ENCODE data around the gene GRB7. TPM values are rescaled to one million over a fixed set of nuclear protein-coding genes. Genes with fewer than 3 reads are reported as not detected.

Gene GRB7
- total and polyA plus RNA-seq, 2 donors (not counting 3 experiments of a cell fraction or from before 2014, with no cell fraction given) = 0.04 TPM; not detected in 1

DNA sequence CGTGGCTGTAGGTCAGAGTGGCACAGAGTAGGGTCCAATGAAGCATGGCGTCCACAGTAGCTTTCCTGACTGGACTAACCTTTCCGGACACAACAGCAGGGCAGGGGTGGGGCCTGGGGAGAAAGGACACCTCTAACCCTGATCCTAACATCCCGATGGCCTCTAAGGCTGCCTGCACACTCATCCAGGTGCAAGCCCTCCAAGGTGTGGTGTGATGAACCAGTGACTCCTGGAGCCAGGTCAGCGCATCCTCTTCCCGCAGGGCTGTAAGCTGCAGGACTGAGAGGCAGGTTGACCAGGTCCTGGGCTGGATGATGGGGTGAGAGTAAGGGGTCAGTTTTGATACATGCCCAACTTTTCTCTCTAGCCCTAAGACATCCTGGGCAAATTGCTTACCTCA lies 41.0 kb upstream of the GRB7 start:
- H3K79me2 ChIP-seq (ENCODE audit: control insufficient read depth, insufficient read depth, low read length) = no peaks in the 10 kb centered on the region
- no TSS peak for BruUV-seq (replicated peaks)
- dilution Hi-C loops (cut with MboI; ENCODE audit: extremely low pct_ligation_motif_present, low sequenced_read_pairs) = no loop called here
- H3K27ac ChIP-seq (ENCODE audit: insufficient read depth, low read depth, low read length) = no peak overlapping the region
- CTCF ChIA-PET = interaction anchor here (1.0 to 1.1 kb wide), 2 partner anchors 31 to 75 kb away, joined by 3 read pairs; partner anchors contain the start of gene TCAP
- H3K4me2 ChIP-seq (ENCODE audit: insufficient read depth, low read length) = no peak overlapping the region
- no peaks in the 10 kb centered on the region for H3K36me3 ChIP-seq (ENCODE audit: control insufficient read depth in 2 of 2, extremely low read depth in 1 of 2, insufficient read depth in 2 of 2, low read length in 2 of 2)
- H3K9me3 ChIP-seq (replicated peaks; ENCODE audit: control insufficient read depth, insufficient read depth, low read length) = no peaks in the 10 kb centered on the region
- POLR2A ChIA-PET = no interaction called here
- no peak overlapping the region for H3K9ac ChIP-seq (replicated peaks; ENCODE audit: extremely low read depth, insufficient read depth, low read length)
- TF ChIP-seq, protein P1, sequence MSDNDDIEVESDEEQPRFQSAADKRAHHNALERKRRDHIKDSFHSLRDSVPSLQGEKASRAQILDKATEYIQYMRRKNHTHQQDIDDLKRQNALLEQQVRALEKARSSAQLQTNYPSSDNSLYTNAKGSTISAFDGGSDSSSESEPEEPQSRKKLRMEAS (IDR thresholded peaks at IDR 0.05; ENCODE audit: insufficient read depth, insufficient read length) = no peak
- no peak for TF ChIP-seq POLR2A (IDR thresholded peaks at IDR 0.05; ENCODE audit: low read depth, low read length)
- no peak for TF ChIP-seq POLR2AphosphoS5 (IDR thresholded peaks at IDR 0.05; ENCODE audit: insufficient read depth, low read depth, low read length)
- TF ChIP-seq GATA2 (IDR thresholded peaks at IDR 0.05; ENCODE audit: insufficient read depth, insufficient read length, low read depth, low read length) = no peak
- TF ChIP-seq MYC (IDR thresholded peaks at IDR 0.05; ENCODE audit: low read depth, low read length) = no peak
- TF ChIP-seq, protein P2, sequence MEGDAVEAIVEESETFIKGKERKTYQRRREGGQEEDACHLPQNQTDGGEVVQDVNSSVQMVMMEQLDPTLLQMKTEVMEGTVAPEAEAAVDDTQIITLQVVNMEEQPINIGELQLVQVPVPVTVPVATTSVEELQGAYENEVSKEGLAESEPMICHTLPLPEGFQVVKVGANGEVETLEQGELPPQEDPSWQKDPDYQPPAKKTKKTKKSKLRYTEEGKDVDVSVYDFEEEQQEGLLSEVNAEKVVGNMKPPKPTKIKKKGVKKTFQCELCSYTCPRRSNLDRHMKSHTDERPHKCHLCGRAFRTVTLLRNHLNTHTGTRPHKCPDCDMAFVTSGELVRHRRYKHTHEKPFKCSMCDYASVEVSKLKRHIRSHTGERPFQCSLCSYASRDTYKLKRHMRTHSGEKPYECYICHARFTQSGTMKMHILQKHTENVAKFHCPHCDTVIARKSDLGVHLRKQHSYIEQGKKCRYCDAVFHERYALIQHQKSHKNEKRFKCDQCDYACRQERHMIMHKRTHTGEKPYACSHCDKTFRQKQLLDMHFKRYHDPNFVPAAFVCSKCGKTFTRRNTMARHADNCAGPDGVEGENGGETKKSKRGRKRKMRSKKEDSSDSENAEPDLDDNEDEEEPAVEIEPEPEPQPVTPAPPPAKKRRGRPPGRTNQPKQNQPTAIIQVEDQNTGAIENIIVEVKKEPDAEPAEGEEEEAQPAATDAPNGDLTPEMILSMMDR (IDR thresholded peaks at IDR 0.05; ENCODE audit: extremely low read depth in 1 of 2, insufficient read depth in 1 of 2, low read depth in 1 of 2, low read length in 2 of 2) = no peak
- TF ChIP-seq EZH2 (IDR thresholded peaks at IDR 0.05; ENCODE audit: borderline replicate concordance, low read depth, low read length, severe bottlenecking) = no peak
- TF ChIP-seq FOS (IDR thresholded peaks at IDR 0.05; ENCODE audit: borderline replicate concordance, insufficient read depth, low read length) = no peak
- TF ChIP-seq JUN (IDR thresholded peaks at IDR 0.05; ENCODE audit: borderline replicate concordance, insufficient read depth, insufficient read length, low read depth) = no peak
- FAIRE-seq (no peak), DNase-seq (ENCODE audit: low read depth, low spot score) (no peak)
- H4K20me1 ChIP-seq (replicated peaks; ENCODE audit: control insufficient read depth, extremely low read depth, insufficient read depth, low read length) = no peaks in the 10 kb centered on the region
- no peaks in the 10 kb centered on the region for H3K4me1 ChIP-seq (ENCODE audit: control insufficient read depth, extremely low read depth, insufficient read depth, low read length)
- H3K4me3 ChIP-seq (replicated peaks in 1 of 3; ENCODE audit: insufficient read depth in 1 of 3, low read depth in 1 of 3, low read length in 3 of 3) = no peak overlapping the region
- no peaks in the 10 kb centered on the region for H3K9me1 ChIP-seq (replicated peaks; ENCODE audit: control insufficient read depth, extremely low read depth, insufficient read depth, low read length)
- no peak overlapping the region for H2AFZ ChIP-seq (ENCODE audit: low read depth, low read length)
- H3K27me3 ChIP-seq (ENCODE audit: control insufficient read depth in 2 of 2, insufficient read depth in 2 of 2, low read length in 2 of 2) = peaks cover 0 to 2% of the 10 kb centered on the region in 2 experiments
- intact Hi-C loops (cut with micrococcal nuclease) = no loop called here

All from endothelial cell of umbilical vein (primary cell).